ENCODE results near the gene POMC.

GRCh38 chr2:25161055-25161781 is 7.2 kb downstream of the POMC start:
- no peak for TF ChIP-seq CTCF (IDR thresholded peaks at IDR 0.05)
- TF ChIP-seq POLR2A (IDR thresholded peaks at IDR 0.05): no peak
- TF ChIP-seq POLR2AphosphoS5 (IDR thresholded peaks at IDR 0.05): no peak
